ENCODE results near the gene PROSER3. TPM values are rescaled to one million over a fixed set of nuclear protein-coding genes. Genes with fewer than 3 reads are reported as not detected.
A peak's percentile ranks its signal among the peaks of the same experiment; 100 is the strongest.

PROSER3 gene
- total and polyA plus RNA-seq, 4 donors, result 10.0 to 32.2 (median 12.1) TPM

GRCh38 chr19:35773020-35773806 is 15.2 kb downstream of the PROSER3 start:
- Histone ChIP-seq H3K27ac (ENCODE audit: low read depth in 1 of 2, low read length in 1 of 2) (no peak overlapping the region), H3K9ac (ENCODE audit: insufficient read depth in 1 of 2, low read length in 2 of 2) (no peak overlapping the region), H3K36me3 (ENCODE audit: control insufficient read depth in 4 of 4, insufficient read depth in 4 of 4, low read length in 4 of 4) (peaks cover 0 to 8% (median 3%) of the 10 kb centered on the region in 4 donors), H3K27me3 (ENCODE audit: control insufficient read depth in 3 of 3, insufficient read depth in 3 of 3, low read length in 2 of 3) (no peaks in the 10 kb centered on the region), H3K4me1 (ENCODE audit: control insufficient read depth in 5 of 5, insufficient read depth in 5 of 5, low read length in 5 of 5) (peaks cover 0 to 20% (median 6%) of the 10 kb centered on the region in 5 donors), H3K4me3 (no peak overlapping the region), H3K9me3 (ENCODE audit: control insufficient read depth in 4 of 4, insufficient read depth in 3 of 4, low read length in 3 of 4) (no peaks in the 10 kb centered on the region)
- DNase-seq (peak in 2 of 3 donors; percentile 65 to 73), ATAC-seq (ENCODE audit: insufficient read depth, low FRiP score) (no peak)
- TF ChIP-seq, protein P1, sequence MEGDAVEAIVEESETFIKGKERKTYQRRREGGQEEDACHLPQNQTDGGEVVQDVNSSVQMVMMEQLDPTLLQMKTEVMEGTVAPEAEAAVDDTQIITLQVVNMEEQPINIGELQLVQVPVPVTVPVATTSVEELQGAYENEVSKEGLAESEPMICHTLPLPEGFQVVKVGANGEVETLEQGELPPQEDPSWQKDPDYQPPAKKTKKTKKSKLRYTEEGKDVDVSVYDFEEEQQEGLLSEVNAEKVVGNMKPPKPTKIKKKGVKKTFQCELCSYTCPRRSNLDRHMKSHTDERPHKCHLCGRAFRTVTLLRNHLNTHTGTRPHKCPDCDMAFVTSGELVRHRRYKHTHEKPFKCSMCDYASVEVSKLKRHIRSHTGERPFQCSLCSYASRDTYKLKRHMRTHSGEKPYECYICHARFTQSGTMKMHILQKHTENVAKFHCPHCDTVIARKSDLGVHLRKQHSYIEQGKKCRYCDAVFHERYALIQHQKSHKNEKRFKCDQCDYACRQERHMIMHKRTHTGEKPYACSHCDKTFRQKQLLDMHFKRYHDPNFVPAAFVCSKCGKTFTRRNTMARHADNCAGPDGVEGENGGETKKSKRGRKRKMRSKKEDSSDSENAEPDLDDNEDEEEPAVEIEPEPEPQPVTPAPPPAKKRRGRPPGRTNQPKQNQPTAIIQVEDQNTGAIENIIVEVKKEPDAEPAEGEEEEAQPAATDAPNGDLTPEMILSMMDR (IDR thresholded peaks at IDR 0.05; ENCODE audit: control extremely low read depth, extremely low read depth), result no peak
- 58 to 67% methylated on average over 9 of the region's 9 CpGs for WGBS, 2 donors

DNA sequence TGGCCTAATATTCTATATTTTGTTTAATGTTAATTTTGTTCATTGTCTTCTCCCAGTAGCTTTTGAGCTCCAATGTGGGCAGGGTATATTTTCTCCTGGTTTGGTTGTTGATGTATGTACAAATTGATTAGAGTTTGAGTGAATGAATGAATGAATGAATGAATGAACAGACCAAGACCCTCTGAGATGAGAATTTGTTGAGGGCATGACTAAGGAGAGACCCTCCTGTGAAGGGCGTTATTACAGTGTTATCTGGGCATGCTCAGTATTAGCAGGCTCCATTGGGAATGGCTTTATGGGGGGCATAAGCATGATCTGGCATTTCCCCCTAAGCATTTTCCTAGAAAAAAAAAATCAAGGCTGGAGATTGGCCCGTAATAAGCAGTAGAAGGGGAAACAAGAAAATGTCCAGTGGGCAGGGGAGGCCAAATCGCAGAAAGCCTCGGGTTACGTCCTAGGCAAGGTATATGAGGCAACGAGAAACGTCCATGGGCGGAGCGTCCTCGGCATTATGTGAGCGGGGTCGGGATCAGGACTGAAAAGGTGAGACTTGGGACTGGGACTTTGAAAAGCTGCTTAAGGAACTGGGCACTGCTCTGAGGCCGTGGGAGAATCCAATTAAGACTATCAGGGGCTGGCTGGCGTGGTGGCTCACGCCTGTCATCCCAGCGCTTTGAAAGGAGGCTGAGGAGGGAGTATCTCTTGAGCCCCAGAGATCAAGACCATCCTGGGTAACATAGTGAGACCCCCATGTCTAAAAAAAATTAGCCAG is 16.5 kb downstream of the PROSER3 start:
- TF ChIP-seq, protein P1 (IDR thresholded peaks at IDR 0.05; ENCODE audit: control extremely low read depth, extremely low read depth), result no peak
- H3K36me3 ChIP-seq (ENCODE audit: control insufficient read depth in 4 of 4, insufficient read depth in 4 of 4, low read length in 4 of 4), result peaks cover 0 to 12% (median 3%) of the 10 kb centered on the region in 4 donors
- H3K4me1 ChIP-seq (ENCODE audit: control insufficient read depth in 5 of 5, insufficient read depth in 5 of 5, low read length in 5 of 5), result peaks cover 0 to 20% (median 6%) of the 10 kb centered on the region in 5 donors
- H3K9ac ChIP-seq (ENCODE audit: insufficient read depth in 1 of 2, low read length in 2 of 2), result no peak overlapping the region
- H3K27me3 ChIP-seq (ENCODE audit: control insufficient read depth in 3 of 3, insufficient read depth in 3 of 3, low read length in 2 of 3), result no peaks in the 10 kb centered on the region
- H3K27ac ChIP-seq (ENCODE audit: low read depth in 1 of 2, low read length in 1 of 2), result no peak overlapping the region
- DNase-seq (no peak), ATAC-seq (ENCODE audit: insufficient read depth, low FRiP score) (no peak)
- 43 to 58% methylated on average over 16 of the region's 16 CpGs for WGBS, 2 donors
- H3K9me3 ChIP-seq (ENCODE audit: control insufficient read depth in 4 of 4, insufficient read depth in 3 of 4, low read length in 3 of 4), result no peaks in the 10 kb centered on the region
- no peak overlapping the region for H3K4me3 ChIP-seq

- Histone ChIP-seq H3K4me3 (no peak overlapping the region), H3K4me1 (ENCODE audit: control insufficient read depth in 5 of 5, insufficient read depth in 5 of 5, low read length in 5 of 5) (peaks cover 0 to 20% (median 6%) of the 10 kb centered on the region in 5 donors), H3K9me3 (ENCODE audit: control insufficient read depth in 4 of 4, insufficient read depth in 3 of 4, low read length in 3 of 4) (no peaks in the 10 kb centered on the region), H3K27ac (ENCODE audit: low read depth in 1 of 2, low read length in 1 of 2) (no peak overlapping the region), H3K36me3 (ENCODE audit: control insufficient read depth in 4 of 4, insufficient read depth in 4 of 4, low read length in 4 of 4) (peaks cover 0 to 12% (median 3%) of the 10 kb centered on the region in 4 donors), H3K9ac (ENCODE audit: insufficient read depth in 1 of 2, low read length in 2 of 2) (no peak overlapping the region), H3K27me3 (ENCODE audit: control insufficient read depth in 3 of 3, insufficient read depth in 3 of 3, low read length in 2 of 3) (no peaks in the 10 kb centered on the region)
- no peak for ATAC-seq (ENCODE audit: insufficient read depth, low FRiP score)
- TF ChIP-seq, protein P1 (IDR thresholded peaks at IDR 0.05; ENCODE audit: control extremely low read depth, extremely low read depth), result no peak
- WGBS, 2 donors, result 24 to 39% methylated on average over 9 of the region's 9 CpGs
- DNase-seq, result no peak
These were observed 17.0 kb downstream of the PROSER3 start for GRCh38 chr19:35775046-35775297.
